Activated CD4-positive, alpha-beta T cell treated with anti-CD3 and anti-CD28 coated beads for 36 hours (primary cell): ENCODE measurements around the gene WNT4. TPM values are rescaled to one million over a fixed set of nuclear protein-coding genes. Genes with fewer than 3 reads are reported as not detected.
"Not testable (repeated sequence)": the region's sequence is repeated elsewhere in the genome, so short reads cannot be mapped to it uniquely, and the experiment has no call there.

Source experiments
- ATAC-seq: fragments of 200-7000 bp; cut with Tn5 transposase; one replicate; pipeline ENCODE4 v1.10.0; 2021; ENCODE audit warnings: mild to moderate bottlenecking, moderate library complexity
- CTCF ChIA-PET: fragments of 350-600 bp; sonication (Branson Sonifier 250); formaldehyde crosslinking; loops from one replicate; lab custom pipeline; 2021; ENCODE audit warnings: antibody characterized with exemption; lab: Charles Lee
- POLR2A ChIA-PET: fragments of 350-600 bp; sonication (Branson Sonifier 250); formaldehyde crosslinking; loops from one replicate; lab custom pipeline; 2021; ENCODE audit warnings: antibody characterized with exemption, inconsistent platforms; lab: Charles Lee
- DNase-seq: peaks from one replicate; pipeline ENCODE4 v3.0.0-alpha.2; 2020
- H3K27ac Mint-ChIP-seq: one replicate; pipeline ENCODE4 v1.8.0; 2021; ENCODE audit warnings: mixed read lengths
- H3K27me3 Mint-ChIP-seq: one replicate; pipeline ENCODE4 v1.8.0; 2021; ENCODE audit warnings: mixed read lengths
- H3K36me3 Mint-ChIP-seq: one replicate; pipeline ENCODE4 v1.8.0; 2021; ENCODE audit warnings: low read depth, mixed read lengths
- H3K4me1 Mint-ChIP-seq: one replicate; pipeline ENCODE4 v1.8.0; 2021; ENCODE audit warnings: mixed read lengths
- H3K4me3 Mint-ChIP-seq: one replicate; pipeline ENCODE4 v1.8.0; 2021; ENCODE audit warnings: mild to moderate bottlenecking, moderate library complexity, mixed read lengths
- H3K9me3 Mint-ChIP-seq: one replicate; pipeline ENCODE4 v1.8.0; 2021; ENCODE audit warnings: low read depth, mixed read lengths
- intact Hi-C, 2 experiments: fragments of 100-400 bp; cut with DNase I in 1 of 2; cut with micrococcal nuclease in 1 of 2; formaldehyde crosslinking; loops; one replicate each; pipeline versions ENCODE4 v1.14.2 to v1.15.1; 2022 to 2024; cut with DNase I, micrococcal nuclease
- total RNA-seq, 2 experiments: library from RNA; stranded (reverse); gene quantifications; one replicate each; pipeline ENCODE4 v1.2.3, GENCODE V29; 2021

Gene WNT4
- total RNA-seq, 2 experiments from 2014 or later: not detected

DNA sequence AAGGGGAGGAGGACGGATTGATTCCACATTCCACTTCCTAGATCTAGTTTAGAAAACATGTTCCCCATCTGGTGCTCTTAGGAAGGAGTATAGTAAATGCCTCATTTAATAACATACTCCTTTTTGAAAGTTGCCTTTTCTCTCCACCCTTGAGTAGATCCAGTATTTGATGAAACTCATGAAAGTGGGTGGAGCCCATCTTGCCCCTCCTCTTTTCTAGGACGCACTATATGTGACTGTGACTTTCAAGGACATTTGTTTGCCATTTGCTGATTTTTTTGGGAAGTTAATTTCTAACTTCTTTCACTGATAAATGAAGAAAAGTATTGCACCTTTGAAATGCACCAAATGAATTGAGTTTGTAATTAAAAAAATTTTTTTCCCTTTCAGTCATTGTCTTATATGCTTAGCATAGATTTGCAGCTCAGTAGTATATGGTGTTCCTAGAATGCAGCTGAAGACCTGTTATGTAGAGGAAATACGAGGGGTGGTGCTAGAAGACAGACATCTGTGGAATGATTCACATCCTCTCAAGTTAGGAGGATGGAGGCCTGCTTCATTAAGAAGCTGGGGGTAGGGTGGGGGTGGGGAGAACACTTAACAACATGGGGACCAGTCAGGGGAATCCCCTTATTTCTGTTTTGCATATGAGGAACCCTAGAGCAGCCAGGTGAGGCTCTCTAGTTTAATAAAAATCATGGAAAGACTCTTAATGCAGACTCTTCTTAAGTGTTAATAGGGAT lies 50.7 kb downstream of the WNT4 start:
- not testable (repeated sequence) for H3K4me3 Mint-ChIP-seq, H3K9me3 Mint-ChIP-seq, H3K27me3 Mint-ChIP-seq
- H3K4me1 Mint-ChIP-seq: peaks cover 70% of the 10 kb centered on the region
- intact Hi-C loops: loop anchor here (1.0 to 2.0 kb wide), 2 partner anchors 39 to 40 kb away; partner anchors contain the start of gene CDC42 (in 2 of the 2)
- H3K27ac Mint-ChIP-seq: peak overlapping the region; percentile 70
- ATAC-seq (peak; percentile 97), DNase-seq (peak; percentile 78)
- H3K36me3 Mint-ChIP-seq: peaks cover 70% of the 10 kb centered on the region
- CTCF ChIA-PET: interaction anchor here (1.0 to 1.9 kb wide), 3 partner anchors 15 to 69 kb away, joined by 3 to 6 read pairs (median 4); no protein-coding TSS in a partner anchor
- POLR2A ChIA-PET: interaction anchor here (0.6 to 1.3 kb wide), 4 partner anchors 12 to 372 kb away, joined by 3 to 6 read pairs (median 4); no protein-coding TSS in a partner anchor

DNA sequence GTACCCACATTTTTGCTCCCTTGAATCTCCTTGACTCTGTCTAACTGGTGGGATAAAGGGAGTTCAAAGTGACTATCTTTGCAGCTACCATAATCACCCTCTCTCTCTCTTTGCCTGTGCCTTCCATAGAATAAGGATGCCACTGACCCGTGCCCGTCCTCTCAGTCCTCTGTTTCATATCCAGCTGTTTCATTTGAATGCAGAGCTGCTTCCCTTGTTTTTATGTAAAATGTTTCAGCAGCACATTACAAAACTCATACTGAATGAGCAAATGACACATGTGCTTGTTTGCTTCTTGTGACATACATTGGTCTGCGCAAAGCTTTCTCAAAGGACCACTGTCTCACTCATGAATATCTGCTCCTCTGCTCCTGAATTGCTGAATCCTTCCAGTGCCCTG lies 52.0 kb downstream of the WNT4 start:
- H3K27me3 Mint-ChIP-seq: no peaks in the 10 kb centered on the region
- peaks cover 83% of the 10 kb centered on the region for H3K4me1 Mint-ChIP-seq
- intact Hi-C loops: loop anchor here in 1 of 2 experiments (2.0 kb wide), 1 partner anchor 14 kb away; no protein-coding TSS in a partner anchor
- ChIA-PET CTCF (interaction anchor here (0.7 to 1.4 kb wide), 6 partner anchors 11 to 60 kb away, joined by 3 to 5 read pairs (median 4); no protein-coding TSS in a partner anchor), POLR2A (interaction anchor here (0.6 kb wide), 1 partner anchor 27 kb away, joined by 3 read pairs; no protein-coding TSS in a partner anchor)
- DNase-seq: no peak
- H3K27ac Mint-ChIP-seq: peak overlapping the region; percentile 33
- H3K9me3 Mint-ChIP-seq: no peaks in the 10 kb centered on the region
- peaks cover 73% of the 10 kb centered on the region for H3K36me3 Mint-ChIP-seq
- ATAC-seq: no peak
- no peak overlapping the region for H3K4me3 Mint-ChIP-seq

- H3K36me3 Mint-ChIP-seq: peaks cover 73% of the 10 kb centered on the region
- no peak for DNase-seq
- peak overlapping the region; percentile 82 for H3K27ac Mint-ChIP-seq
- ATAC-seq: no peak
- intact Hi-C loops: loop anchor here (2.0 to 5.0 kb wide), 3 partner anchors 15 to 65 kb away; no protein-coding TSS in a partner anchor
- POLR2A ChIA-PET: no interaction called here
- no peaks in the 10 kb centered on the region for H3K9me3 Mint-ChIP-seq
- no peaks in the 10 kb centered on the region for H3K27me3 Mint-ChIP-seq
- CTCF ChIA-PET: interaction anchor here (1.4 kb wide), 2 partner anchors 16 to 23 kb away, joined by 4 to 5 read pairs; no protein-coding TSS in a partner anchor
- peaks cover 91% of the 10 kb centered on the region for H3K4me1 Mint-ChIP-seq
- H3K4me3 Mint-ChIP-seq: peak overlapping the region; percentile 33
Observed at GRCh38 chr1:22089787-22090186, 53.1 kb downstream of the WNT4 start.

GRCh38 chr1:22089134-22089571 lies 53.7 kb downstream of the WNT4 start:
- H3K4me1 Mint-ChIP-seq: peaks cover 93% of the 10 kb centered on the region
- DNase-seq (peak; percentile 31), ATAC-seq (peak; percentile 37)
- ChIA-PET POLR2A (interaction anchor here (0.6 kb wide), 1 partner anchor 35 kb away, joined by 5 read pairs; no protein-coding TSS in a partner anchor), CTCF (interaction anchor here (1.4 kb wide), 1 partner anchor 22 kb away, joined by 4 read pairs; no protein-coding TSS in a partner anchor)
- no peaks in the 10 kb centered on the region for H3K27me3 Mint-ChIP-seq
- H3K36me3 Mint-ChIP-seq: peaks cover 75% of the 10 kb centered on the region
- intact Hi-C loops: loop anchor here (2.0 to 5.0 kb wide), 2 partner anchors 62 to 64 kb away; no protein-coding TSS in a partner anchor
- H3K4me3 Mint-ChIP-seq: peak overlapping the region; percentile 46
- no peaks in the 10 kb centered on the region for H3K9me3 Mint-ChIP-seq
- peak overlapping the region; percentile 82 for H3K27ac Mint-ChIP-seq

DNA sequence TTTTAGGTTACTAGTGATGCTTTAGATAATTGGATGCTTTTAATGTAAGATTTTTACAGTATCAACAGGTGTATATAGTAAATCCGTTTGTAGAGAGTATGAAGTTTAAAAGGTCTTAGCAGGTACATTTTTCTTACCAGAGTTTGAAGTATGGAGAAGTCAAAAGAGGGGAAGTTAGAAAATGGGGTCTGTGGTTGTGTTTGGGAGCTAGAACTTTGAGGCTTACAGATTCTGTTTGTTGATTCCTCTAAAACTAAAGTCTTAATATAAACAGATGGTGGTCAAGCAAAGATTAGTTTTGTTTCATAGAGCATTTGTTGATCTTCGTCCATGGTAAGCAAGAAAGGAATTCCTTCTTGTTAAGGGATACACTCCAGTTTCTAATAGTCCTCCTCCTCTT lies 54.6 kb downstream of the WNT4 start:
- intact Hi-C loops: loop anchor here (2.0 to 5.0 kb wide), 2 partner anchors 61 to 64 kb away; no protein-coding TSS in a partner anchor
- CTCF ChIA-PET: interaction anchor here (0.6 kb wide), 1 partner anchor 29 kb away, joined by 4 read pairs; no protein-coding TSS in a partner anchor
- Mint-ChIP-seq H3K4me3 (no peak overlapping the region), H3K4me1 (peaks cover 95% of the 10 kb centered on the region), H3K36me3 (peaks cover 74% of the 10 kb centered on the region), H3K27ac (peak overlapping the region; percentile 82), H3K27me3 (no peaks in the 10 kb centered on the region), H3K9me3 (no peaks in the 10 kb centered on the region)
- DNase-seq (no peak), ATAC-seq (no peak)
- POLR2A ChIA-PET: no interaction called here

DNA sequence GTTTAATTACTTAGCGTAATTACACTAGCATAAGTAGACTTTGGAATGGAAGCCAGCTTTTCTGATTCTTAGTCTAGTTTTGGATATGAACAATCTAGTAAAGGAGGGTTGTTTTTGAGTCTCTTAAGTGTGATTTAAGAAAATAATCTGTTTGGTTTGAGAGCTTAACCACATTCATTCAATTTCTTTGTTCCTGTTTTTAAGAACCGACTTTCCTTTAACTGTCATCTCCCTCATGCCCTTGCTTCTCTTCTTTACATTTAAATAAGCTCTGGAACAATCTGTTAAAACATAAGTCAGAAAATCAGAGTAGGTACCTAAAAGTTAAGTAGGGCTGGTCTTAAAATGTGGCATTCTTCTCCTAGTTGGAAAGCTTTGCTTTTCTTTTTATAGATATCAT lies 62.7 kb downstream of the WNT4 start:
- no peak overlapping the region for H3K27ac Mint-ChIP-seq
- H3K27me3 Mint-ChIP-seq: no peaks in the 10 kb centered on the region
- H3K9me3 Mint-ChIP-seq: no peaks in the 10 kb centered on the region
- DNase-seq (no peak), ATAC-seq (no peak)
- ChIA-PET POLR2A (interaction anchor here (1.0 to 1.3 kb wide), 2 partner anchors 13 to 55 kb away, joined by 3 to 6 read pairs; no protein-coding TSS in a partner anchor), CTCF (interaction anchor here (0.7 to 2.0 kb wide), 6 partner anchors 10 to 56 kb away, joined by 3 to 7 read pairs (median 3); no protein-coding TSS in a partner anchor)
- H3K36me3 Mint-ChIP-seq: peaks cover 59% of the 10 kb centered on the region
- intact Hi-C loops: loop anchor here in 1 of 2 experiments (2.0 kb wide), 1 partner anchor 15 kb away; no protein-coding TSS in a partner anchor
- no peak overlapping the region for H3K4me3 Mint-ChIP-seq
- peaks cover 82% of the 10 kb centered on the region for H3K4me1 Mint-ChIP-seq

GRCh38 chr1:22078133-22078532 lies 64.8 kb downstream of the WNT4 start:
- H3K4me1 Mint-ChIP-seq: peaks cover 83% of the 10 kb centered on the region
- ATAC-seq: no peak
- peak overlapping the region; percentile 74 for H3K27ac Mint-ChIP-seq
- CTCF ChIA-PET: interaction anchor here (1.3 kb wide), 1 partner anchor 54 kb away, joined by 4 read pairs; no protein-coding TSS in a partner anchor
- H3K27me3 Mint-ChIP-seq: no peaks in the 10 kb centered on the region
- intact Hi-C loops: no loop called here
- no peak overlapping the region for H3K4me3 Mint-ChIP-seq
- no peak for DNase-seq
- H3K9me3 Mint-ChIP-seq: no peaks in the 10 kb centered on the region
- H3K36me3 Mint-ChIP-seq: peaks cover 46% of the 10 kb centered on the region
- POLR2A ChIA-PET: no interaction called here

DNA sequence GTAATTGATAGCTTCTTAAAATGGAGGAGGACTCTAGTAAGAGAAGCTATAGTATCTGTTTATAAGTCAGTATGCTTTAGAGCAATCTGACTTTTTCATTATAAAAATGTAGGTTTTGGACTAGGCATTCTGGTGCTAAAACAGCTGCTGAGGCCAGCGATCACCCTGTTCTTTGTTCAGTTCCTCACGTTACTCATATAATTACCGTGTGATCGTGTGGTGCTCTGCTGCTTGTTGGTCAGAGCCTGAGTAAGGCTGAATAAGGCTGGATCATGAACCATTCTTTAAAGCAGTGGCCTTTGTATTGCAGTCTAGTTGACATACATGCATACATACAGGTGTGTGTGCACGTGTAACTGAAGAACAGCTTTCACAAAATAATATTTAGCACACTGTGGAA lies 65.2 kb downstream of the WNT4 start:
- intact Hi-C loops: loop anchor here in 1 of 2 experiments (2.0 kb wide), 1 partner anchor 19 kb away; no protein-coding TSS in a partner anchor
- Mint-ChIP-seq H3K9me3 (no peaks in the 10 kb centered on the region), H3K4me3 (no peak overlapping the region), H3K27ac (peak overlapping the region; percentile 74), H3K27me3 (no peaks in the 10 kb centered on the region), H3K4me1 (peaks cover 83% of the 10 kb centered on the region), H3K36me3 (peaks cover 46% of the 10 kb centered on the region)
- POLR2A ChIA-PET: no interaction called here
- ATAC-seq (peak; percentile 76), DNase-seq (no peak)
- CTCF ChIA-PET: interaction anchor here (1.3 kb wide), 1 partner anchor 54 kb away, joined by 4 read pairs; no protein-coding TSS in a partner anchor

GRCh38 chr1:22076346-22076745 lies 66.6 kb downstream of the WNT4 start:
- Mint-ChIP-seq H3K4me1 (peaks cover 85% of the 10 kb centered on the region), H3K9me3 (no peaks in the 10 kb centered on the region), H3K4me3 (no peak overlapping the region), H3K27me3 (no peaks in the 10 kb centered on the region), H3K27ac (peak overlapping the region; percentile 77), H3K36me3 (peaks cover 44% of the 10 kb centered on the region)
- CTCF ChIA-PET: no interaction called here
- POLR2A ChIA-PET: interaction anchor here (0.8 to 1.0 kb wide), 3 partner anchors 11 to 51 kb away, joined by 3 to 6 read pairs (median 3); no protein-coding TSS in a partner anchor
- DNase-seq (no peak), ATAC-seq (no peak)
- intact Hi-C loops: loop anchor here in 1 of 2 experiments (2.0 kb wide), 1 partner anchor 18 kb away; no protein-coding TSS in a partner anchor

DNA sequence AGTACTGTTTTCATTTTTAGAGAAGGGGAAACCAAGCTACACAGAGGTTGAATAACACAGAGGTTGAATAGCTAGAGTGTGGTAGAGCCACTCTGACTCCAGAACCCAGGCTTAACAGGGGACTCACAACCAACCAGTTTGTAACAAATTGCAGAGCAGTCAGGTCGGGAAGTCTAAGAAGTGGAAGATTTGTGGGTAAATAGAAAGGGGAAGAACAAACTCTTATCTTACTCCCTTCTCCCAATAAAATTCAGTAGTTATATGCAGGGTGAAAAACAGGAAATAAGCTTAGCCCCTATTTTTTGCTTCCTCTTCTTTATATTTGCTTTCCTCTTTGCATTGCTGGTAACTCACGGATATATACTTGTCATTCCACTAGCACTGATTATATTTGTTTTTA lies 67.2 kb downstream of the WNT4 start:
- CTCF ChIA-PET: interaction anchor here (1.0 kb wide), 1 partner anchor 53 kb away, joined by 3 read pairs; no protein-coding TSS in a partner anchor
- H3K27ac Mint-ChIP-seq: peak overlapping the region; percentile 77
- H3K36me3 Mint-ChIP-seq: peaks cover 40% of the 10 kb centered on the region
- no peak overlapping the region for H3K4me3 Mint-ChIP-seq
- no peaks in the 10 kb centered on the region for H3K27me3 Mint-ChIP-seq
- intact Hi-C loops: loop anchor here in 1 of 2 experiments (2.0 kb wide), 1 partner anchor 17 kb away; no protein-coding TSS in a partner anchor
- no peaks in the 10 kb centered on the region for H3K9me3 Mint-ChIP-seq
- POLR2A ChIA-PET: interaction anchor here (0.8 to 1.0 kb wide), 3 partner anchors 10 to 51 kb away, joined by 3 to 6 read pairs (median 3); no protein-coding TSS in a partner anchor
- peaks cover 85% of the 10 kb centered on the region for H3K4me1 Mint-ChIP-seq
- DNase-seq (no peak), ATAC-seq (peak; percentile 32)
